H1 (cell line): Measurements from ENCODE around the gene SLC66A3. TPM values are rescaled to one million over a fixed set of nuclear protein-coding genes. Genes with fewer than 3 reads are reported as not detected.

Source experiments
- CBX5 ChIP-seq: fragments of 300-800, 300-1000 bp; sonication (generic); IDR thresholded peaks from 2 replicates; pipeline ENCODE4 v1.7.1; 2016; ENCODE audit warnings: antibody characterized with exemption, low read length, low read depth
- SUZ12 ChIP-seq: fragments of 200-600 bp; sonication (generic); IDR thresholded peaks from 2 replicates; pipeline ENCODE4 v1.6.1; 2012; ENCODE audit warnings: mild to moderate bottlenecking, inconsistent platforms, low read length, moderate library complexity, mixed read lengths
- TBP ChIP-seq: IDR thresholded peaks from 2 replicates; pipeline ENCODE4 v1.6.1; 2011; ENCODE audit warnings: low read depth, low read length, improper control_type of control experiment
- polyA plus RNA-seq, 7 experiments: library from polyadenylated mRNA; depleted of rRNA in 3 of 7; stranded (reverse) in 5 of 7; unstranded in 2 of 7; fragments of >200 nt in 5 of 7; fragments of 200-250 nt in 2 of 7; gene quantifications; 1 replicate in 5 of 7; 2 replicates in 1 of 7; 4 replicates in 1 of 7; pipeline versions ENCODE4 v1.2.1 to v1.2.3, GENCODE V29; 2011 to 2013; ENCODE audit warnings: missing spikeins in 2 of 7, mixed read lengths in 2 of 7
- total RNA-seq: library from RNA; stranded (reverse); fragmentation: NEBNext Ultra II Directional; extraction: Animal tissue kit (Norgen Biotek cat#: 25700); gene quantifications from 2 replicates; pipeline ENCODE4 v1.2.1, GENCODE V29; 2021
- TF ChIP-seq, protein P1 (sequence below): fragments of 300-600 bp; sonication (generic); IDR thresholded peaks from 2 replicates; pipeline ENCODE4 v1.7.1; 2012; ENCODE audit warnings: low read length, moderate library complexity, mild to moderate bottlenecking, inconsistent platforms; ENCODE audit not compliant: insufficient replicate concordance

The SLC66A3 gene
- total and polyA plus RNA-seq, 2 of the 8 experiments (the other 6 are each of a cell fraction or from before 2014, with no cell fraction given) = 8.7 to 27.8 TPM

GRCh38 chr2:11133238-11133935, 21.9 kb upstream of the SLC66A3 start (continued):
- TF ChIP-seq, protein P1, sequence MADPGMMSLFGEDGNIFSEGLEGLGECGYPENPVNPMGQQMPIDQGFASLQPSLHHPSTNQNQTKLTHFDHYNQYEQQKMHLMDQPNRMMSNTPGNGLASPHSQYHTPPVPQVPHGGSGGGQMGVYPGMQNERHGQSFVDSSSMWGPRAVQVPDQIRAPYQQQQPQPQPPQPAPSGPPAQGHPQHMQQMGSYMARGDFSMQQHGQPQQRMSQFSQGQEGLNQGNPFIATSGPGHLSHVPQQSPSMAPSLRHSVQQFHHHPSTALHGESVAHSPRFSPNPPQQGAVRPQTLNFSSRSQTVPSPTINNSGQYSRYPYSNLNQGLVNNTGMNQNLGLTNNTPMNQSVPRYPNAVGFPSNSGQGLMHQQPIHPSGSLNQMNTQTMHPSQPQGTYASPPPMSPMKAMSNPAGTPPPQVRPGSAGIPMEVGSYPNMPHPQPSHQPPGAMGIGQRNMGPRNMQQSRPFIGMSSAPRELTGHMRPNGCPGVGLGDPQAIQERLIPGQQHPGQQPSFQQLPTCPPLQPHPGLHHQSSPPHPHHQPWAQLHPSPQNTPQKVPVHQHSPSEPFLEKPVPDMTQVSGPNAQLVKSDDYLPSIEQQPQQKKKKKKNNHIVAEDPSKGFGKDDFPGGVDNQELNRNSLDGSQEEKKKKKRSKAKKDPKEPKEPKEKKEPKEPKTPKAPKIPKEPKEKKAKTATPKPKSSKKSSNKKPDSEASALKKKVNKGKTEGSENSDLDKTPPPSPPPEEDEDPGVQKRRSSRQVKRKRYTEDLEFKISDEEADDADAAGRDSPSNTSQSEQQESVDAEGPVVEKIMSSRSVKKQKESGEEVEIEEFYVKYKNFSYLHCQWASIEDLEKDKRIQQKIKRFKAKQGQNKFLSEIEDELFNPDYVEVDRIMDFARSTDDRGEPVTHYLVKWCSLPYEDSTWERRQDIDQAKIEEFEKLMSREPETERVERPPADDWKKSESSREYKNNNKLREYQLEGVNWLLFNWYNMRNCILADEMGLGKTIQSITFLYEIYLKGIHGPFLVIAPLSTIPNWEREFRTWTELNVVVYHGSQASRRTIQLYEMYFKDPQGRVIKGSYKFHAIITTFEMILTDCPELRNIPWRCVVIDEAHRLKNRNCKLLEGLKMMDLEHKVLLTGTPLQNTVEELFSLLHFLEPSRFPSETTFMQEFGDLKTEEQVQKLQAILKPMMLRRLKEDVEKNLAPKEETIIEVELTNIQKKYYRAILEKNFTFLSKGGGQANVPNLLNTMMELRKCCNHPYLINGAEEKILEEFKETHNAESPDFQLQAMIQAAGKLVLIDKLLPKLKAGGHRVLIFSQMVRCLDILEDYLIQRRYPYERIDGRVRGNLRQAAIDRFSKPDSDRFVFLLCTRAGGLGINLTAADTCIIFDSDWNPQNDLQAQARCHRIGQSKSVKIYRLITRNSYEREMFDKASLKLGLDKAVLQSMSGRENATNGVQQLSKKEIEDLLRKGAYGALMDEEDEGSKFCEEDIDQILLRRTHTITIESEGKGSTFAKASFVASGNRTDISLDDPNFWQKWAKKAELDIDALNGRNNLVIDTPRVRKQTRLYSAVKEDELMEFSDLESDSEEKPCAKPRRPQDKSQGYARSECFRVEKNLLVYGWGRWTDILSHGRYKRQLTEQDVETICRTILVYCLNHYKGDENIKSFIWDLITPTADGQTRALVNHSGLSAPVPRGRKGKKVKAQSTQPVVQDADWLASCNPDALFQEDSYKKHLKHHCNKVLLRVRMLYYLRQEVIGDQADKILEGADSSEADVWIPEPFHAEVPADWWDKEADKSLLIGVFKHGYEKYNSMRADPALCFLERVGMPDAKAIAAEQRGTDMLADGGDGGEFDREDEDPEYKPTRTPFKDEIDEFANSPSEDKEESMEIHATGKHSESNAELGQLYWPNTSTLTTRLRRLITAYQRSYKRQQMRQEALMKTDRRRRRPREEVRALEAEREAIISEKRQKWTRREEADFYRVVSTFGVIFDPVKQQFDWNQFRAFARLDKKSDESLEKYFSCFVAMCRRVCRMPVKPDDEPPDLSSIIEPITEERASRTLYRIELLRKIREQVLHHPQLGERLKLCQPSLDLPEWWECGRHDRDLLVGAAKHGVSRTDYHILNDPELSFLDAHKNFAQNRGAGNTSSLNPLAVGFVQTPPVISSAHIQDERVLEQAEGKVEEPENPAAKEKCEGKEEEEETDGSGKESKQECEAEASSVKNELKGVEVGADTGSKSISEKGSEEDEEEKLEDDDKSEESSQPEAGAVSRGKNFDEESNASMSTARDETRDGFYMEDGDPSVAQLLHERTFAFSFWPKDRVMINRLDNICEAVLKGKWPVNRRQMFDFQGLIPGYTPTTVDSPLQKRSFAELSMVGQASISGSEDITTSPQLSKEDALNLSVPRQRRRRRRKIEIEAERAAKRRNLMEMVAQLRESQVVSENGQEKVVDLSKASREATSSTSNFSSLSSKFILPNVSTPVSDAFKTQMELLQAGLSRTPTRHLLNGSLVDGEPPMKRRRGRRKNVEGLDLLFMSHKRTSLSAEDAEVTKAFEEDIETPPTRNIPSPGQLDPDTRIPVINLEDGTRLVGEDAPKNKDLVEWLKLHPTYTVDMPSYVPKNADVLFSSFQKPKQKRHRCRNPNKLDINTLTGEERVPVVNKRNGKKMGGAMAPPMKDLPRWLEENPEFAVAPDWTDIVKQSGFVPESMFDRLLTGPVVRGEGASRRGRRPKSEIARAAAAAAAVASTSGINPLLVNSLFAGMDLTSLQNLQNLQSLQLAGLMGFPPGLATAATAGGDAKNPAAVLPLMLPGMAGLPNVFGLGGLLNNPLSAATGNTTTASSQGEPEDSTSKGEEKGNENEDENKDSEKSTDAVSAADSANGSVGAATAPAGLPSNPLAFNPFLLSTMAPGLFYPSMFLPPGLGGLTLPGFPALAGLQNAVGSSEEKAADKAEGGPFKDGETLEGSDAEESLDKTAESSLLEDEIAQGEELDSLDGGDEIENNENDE = no peak
- TF ChIP-seq CBX5 = no peak
- TF ChIP-seq TBP = 0 out of 2 replicates have a peak, but pooled peaks have one; percentile 7
- no peak for TF ChIP-seq SUZ12
